ENCODE data around the gene VAMP1. TPM values are rescaled to one million over a fixed set of nuclear protein-coding genes. Genes with fewer than 3 reads are reported as not detected.
A peak's percentile ranks its signal among the peaks of the same experiment; 100 is the strongest.

The VAMP1 gene
- total and polyA plus RNA-seq, 10 of the 15 experiments (the other 5 are each of a cell fraction or from before 2014, with no cell fraction given): 4.8 to 123 (median 27.5) TPM

GRCh38 chr12:6442836-6443235 is 27.6 kb downstream of the VAMP1 start (continued):
- TF ChIP-seq ZBTB11 (CRISPR knock-in tag; IDR thresholded peaks at IDR 0.05) (no peak), SREBF1 (IDR thresholded peaks at IDR 0.05; ENCODE audit: low read length) (no peak), NFYA (IDR thresholded peaks at IDR 0.05; ENCODE audit: borderline replicate concordance, low read depth, low read length) (no peak), POLR2A (IDR thresholded peaks at IDR 0.05; ENCODE audit: low read depth, low read length) (no peak), WRNIP1 (IDR thresholded peaks at IDR 0.05; ENCODE audit: borderline replicate concordance, low read depth, low read length) (no peak), MTA2 (IDR thresholded peaks at IDR 0.05; ENCODE audit: low read depth) (no peak), ELK1 (IDR thresholded peaks at IDR 0.05; ENCODE audit: low read depth, low read length) (no peak), JUND (IDR thresholded peaks at IDR 0.05; ENCODE audit: low read depth, low read length) (no peak), EED (IDR thresholded peaks at IDR 0.05; ENCODE audit: low read depth) (peak; percentile 36; the same call in 1 of the 2 replicates), IRF4 (IDR thresholded peaks at IDR 0.05; ENCODE audit: low read depth, low read length) (no peak), IRF5 (IDR thresholded peaks at IDR 0.05; ENCODE audit: borderline replicate concordance) (no peak), SIN3A (IDR thresholded peaks at IDR 0.05; ENCODE audit: low read depth, low read length) (no peak), CBX3 (IDR thresholded peaks at IDR 0.05; ENCODE audit: borderline replicate concordance, low read depth) (no peak), E2F4 (IDR thresholded peaks at IDR 0.05; ENCODE audit: low read depth, low read length) (no peak), NFIC (IDR thresholded peaks at IDR 0.05; ENCODE audit: low read depth, low read length) (no peak), TBL1XR1 (IDR thresholded peaks at IDR 0.05; ENCODE audit: low read depth, low read length) (no peak), RUNX3 (IDR thresholded peaks at IDR 0.05; ENCODE audit: low read length) (no peak), RFX5 (IDR thresholded peaks at IDR 0.05; ENCODE audit: low read depth, low read length) (no peak), CEBPB (IDR thresholded peaks at IDR 0.05; ENCODE audit: borderline replicate concordance in 1 of 2, low read depth in 2 of 2, low read length in 2 of 2) (peak in 1 of 2 experiments; percentile 42; a peak in 1 of 4 replicates), TCF12 (IDR thresholded peaks at IDR 0.05; ENCODE audit: low read depth, low read length) (no peak), IKZF2 (IDR thresholded peaks at IDR 0.05) (no peak; a peak in 2 of 4 replicates), DPF2 (IDR thresholded peaks at IDR 0.05) (no peak)
